ENCODE measurements around the gene VGLL4.

The VGLL4 gene

GRCh38 chr3:11611341-11611799 is 32.3 kb downstream of the VGLL4 start:
- TF ChIP-seq ZNF8 (CRISPR knock-in tag; IDR thresholded peaks at IDR 0.05) (no peak), SNAI2 (CRISPR knock-in tag; IDR thresholded peaks at IDR 0.05) (no peak), TSHZ2 (CRISPR knock-in tag; IDR thresholded peaks at IDR 0.05) (no peak), TOX (CRISPR knock-in tag; IDR thresholded peaks at IDR 0.05; ENCODE audit: borderline replicate concordance) (no peak), ZFP30 (CRISPR knock-in tag; IDR thresholded peaks at IDR 0.05) (no peak), PPARA (CRISPR knock-in tag; IDR thresholded peaks at IDR 0.05; ENCODE audit: borderline replicate concordance) (no peak), OSR1 (CRISPR knock-in tag; IDR thresholded peaks at IDR 0.05) (no peak), TCF4 (CRISPR knock-in tag; IDR thresholded peaks at IDR 0.05; ENCODE audit: borderline replicate concordance) (no peak), RARB (CRISPR knock-in tag; IDR thresholded peaks at IDR 0.05) (no peak), POU6F1 (CRISPR knock-in tag; IDR thresholded peaks at IDR 0.05; ENCODE audit: borderline replicate concordance, low read depth) (no peak), CSDC2 (CRISPR knock-in tag; IDR thresholded peaks at IDR 0.05) (no peak), ISL1 (CRISPR knock-in tag; IDR thresholded peaks at IDR 0.05) (no peak)
- no peak for ATAC-seq

GRCh38 chr3:11610700-11611275 is 32.9 kb downstream of the VGLL4 start:
- ATAC-seq = no peak
- no peak for TF ChIP-seq GLIS3 (CRISPR knock-in tag; IDR thresholded peaks at IDR 0.05)
- TF ChIP-seq ARNTL (CRISPR knock-in tag; IDR thresholded peaks at IDR 0.05; ENCODE audit: borderline replicate concordance, low read depth) = no peak
- no peak for TF ChIP-seq CSRNP3 (CRISPR knock-in tag; IDR thresholded peaks at IDR 0.05)
- no peak for TF ChIP-seq SNAI2 (CRISPR knock-in tag; IDR thresholded peaks at IDR 0.05)
- TF ChIP-seq ESRRG (CRISPR knock-in tag; IDR thresholded peaks at IDR 0.05) = no peak
- no peak for TF ChIP-seq BACH2 (CRISPR knock-in tag; IDR thresholded peaks at IDR 0.05; ENCODE audit: borderline replicate concordance)
- TF ChIP-seq TSHZ2 (CRISPR knock-in tag; IDR thresholded peaks at IDR 0.05) = no peak
- TF ChIP-seq RARB (CRISPR knock-in tag; IDR thresholded peaks at IDR 0.05) = no peak
- no peak for TF ChIP-seq TCF4 (CRISPR knock-in tag; IDR thresholded peaks at IDR 0.05; ENCODE audit: borderline replicate concordance)
- no peak for TF ChIP-seq ZNF8 (CRISPR knock-in tag; IDR thresholded peaks at IDR 0.05)
- no peak for TF ChIP-seq ZFP3 (CRISPR knock-in tag; IDR thresholded peaks at IDR 0.05)
- TF ChIP-seq ISL1 (CRISPR knock-in tag; IDR thresholded peaks at IDR 0.05) = no peak
- no peak for TF ChIP-seq ZC3H10 (CRISPR knock-in tag; IDR thresholded peaks at IDR 0.05)
- TF ChIP-seq PATZ1 (CRISPR knock-in tag; IDR thresholded peaks at IDR 0.05; ENCODE audit: borderline replicate concordance) = no peak
- TF ChIP-seq PPARA (CRISPR knock-in tag; IDR thresholded peaks at IDR 0.05; ENCODE audit: borderline replicate concordance) = no peak
- no peak for TF ChIP-seq CSDC2 (CRISPR knock-in tag; IDR thresholded peaks at IDR 0.05)
- no peak for TF ChIP-seq OSR1 (CRISPR knock-in tag; IDR thresholded peaks at IDR 0.05)
- TF ChIP-seq ZFP30 (CRISPR knock-in tag; IDR thresholded peaks at IDR 0.05) = no peak

Measured in SK-N-SH treated with all-trans-retinoic acid at 6 μM for 48 hours (cell line).